ENCODE measurements around the gene CEBPA. TPM values are rescaled to one million over a fixed set of nuclear protein-coding genes. Genes with fewer than 3 reads are reported as not detected.

The CEBPA gene
- total RNA-seq, 4 donors from 2014 or later, result 27.1 to 33.5 (median 31.5) TPM

DNA sequence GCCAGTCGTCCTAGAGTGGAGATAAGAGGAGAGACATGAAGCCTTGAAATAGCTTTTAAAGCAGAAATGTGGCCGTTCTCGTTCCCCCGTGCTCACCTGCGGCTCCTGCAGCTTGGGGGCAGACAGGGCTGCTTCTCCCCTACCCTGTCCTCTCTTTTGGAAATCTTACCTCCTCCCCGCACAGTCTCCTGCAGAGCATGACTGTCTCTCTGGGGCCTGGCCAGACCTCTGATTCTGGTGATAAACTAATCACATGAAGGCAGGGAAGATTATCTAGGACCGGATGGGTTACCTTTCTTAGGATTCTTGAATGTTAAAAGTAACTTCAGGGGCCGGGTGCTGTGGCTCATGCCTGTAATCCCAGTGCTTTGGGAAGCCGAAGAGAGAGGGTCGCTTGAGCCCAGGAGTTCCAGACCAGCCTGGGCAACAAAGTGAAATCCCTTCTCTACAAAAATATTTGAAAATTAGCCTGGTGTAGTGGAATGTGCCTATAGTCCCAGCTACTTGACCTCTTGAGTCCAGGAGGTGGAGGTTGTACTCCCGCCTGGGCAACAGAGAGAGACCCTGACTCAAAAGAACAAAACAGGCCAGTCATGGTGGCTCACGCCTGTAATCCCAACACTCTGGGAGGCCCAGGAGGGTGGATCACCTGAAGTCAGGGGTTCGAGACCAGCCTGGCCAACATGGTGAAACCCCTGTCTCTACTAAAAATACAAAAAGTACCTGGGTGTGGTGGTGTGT, 8.1 kb downstream of the CEBPA start:
- TF ChIP-seq, protein P1, sequence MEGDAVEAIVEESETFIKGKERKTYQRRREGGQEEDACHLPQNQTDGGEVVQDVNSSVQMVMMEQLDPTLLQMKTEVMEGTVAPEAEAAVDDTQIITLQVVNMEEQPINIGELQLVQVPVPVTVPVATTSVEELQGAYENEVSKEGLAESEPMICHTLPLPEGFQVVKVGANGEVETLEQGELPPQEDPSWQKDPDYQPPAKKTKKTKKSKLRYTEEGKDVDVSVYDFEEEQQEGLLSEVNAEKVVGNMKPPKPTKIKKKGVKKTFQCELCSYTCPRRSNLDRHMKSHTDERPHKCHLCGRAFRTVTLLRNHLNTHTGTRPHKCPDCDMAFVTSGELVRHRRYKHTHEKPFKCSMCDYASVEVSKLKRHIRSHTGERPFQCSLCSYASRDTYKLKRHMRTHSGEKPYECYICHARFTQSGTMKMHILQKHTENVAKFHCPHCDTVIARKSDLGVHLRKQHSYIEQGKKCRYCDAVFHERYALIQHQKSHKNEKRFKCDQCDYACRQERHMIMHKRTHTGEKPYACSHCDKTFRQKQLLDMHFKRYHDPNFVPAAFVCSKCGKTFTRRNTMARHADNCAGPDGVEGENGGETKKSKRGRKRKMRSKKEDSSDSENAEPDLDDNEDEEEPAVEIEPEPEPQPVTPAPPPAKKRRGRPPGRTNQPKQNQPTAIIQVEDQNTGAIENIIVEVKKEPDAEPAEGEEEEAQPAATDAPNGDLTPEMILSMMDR (IDR thresholded peaks at IDR 0.05), result no peak
- no peak for TF ChIP-seq POLR2A (IDR thresholded peaks at IDR 0.05)
- H3K27me3 ChIP-seq, result peaks cover 0 to 8% (median 0%) of the 10 kb centered on the region in 4 donors
- peaks cover 61 to 98% (median 73%) of the 10 kb centered on the region in 3 donors for H3K4me1 ChIP-seq
- H3K36me3 ChIP-seq, result no peaks in the 10 kb centered on the region
- no peaks in the 10 kb centered on the region for H3K9me3 ChIP-seq
- WGBS, 2 donors, result 59 to 60% methylated on average over 10 to 12 of the region's 13 CpGs
- DNase-seq, result no peak
- peak overlapping the region; percentile 83 to 92 (median 88) for H3K27ac ChIP-seq
- intact Hi-C loops (cut with DNase I), result no loop called here
- H3K4me3 ChIP-seq, result no peak overlapping the region

DNA sequence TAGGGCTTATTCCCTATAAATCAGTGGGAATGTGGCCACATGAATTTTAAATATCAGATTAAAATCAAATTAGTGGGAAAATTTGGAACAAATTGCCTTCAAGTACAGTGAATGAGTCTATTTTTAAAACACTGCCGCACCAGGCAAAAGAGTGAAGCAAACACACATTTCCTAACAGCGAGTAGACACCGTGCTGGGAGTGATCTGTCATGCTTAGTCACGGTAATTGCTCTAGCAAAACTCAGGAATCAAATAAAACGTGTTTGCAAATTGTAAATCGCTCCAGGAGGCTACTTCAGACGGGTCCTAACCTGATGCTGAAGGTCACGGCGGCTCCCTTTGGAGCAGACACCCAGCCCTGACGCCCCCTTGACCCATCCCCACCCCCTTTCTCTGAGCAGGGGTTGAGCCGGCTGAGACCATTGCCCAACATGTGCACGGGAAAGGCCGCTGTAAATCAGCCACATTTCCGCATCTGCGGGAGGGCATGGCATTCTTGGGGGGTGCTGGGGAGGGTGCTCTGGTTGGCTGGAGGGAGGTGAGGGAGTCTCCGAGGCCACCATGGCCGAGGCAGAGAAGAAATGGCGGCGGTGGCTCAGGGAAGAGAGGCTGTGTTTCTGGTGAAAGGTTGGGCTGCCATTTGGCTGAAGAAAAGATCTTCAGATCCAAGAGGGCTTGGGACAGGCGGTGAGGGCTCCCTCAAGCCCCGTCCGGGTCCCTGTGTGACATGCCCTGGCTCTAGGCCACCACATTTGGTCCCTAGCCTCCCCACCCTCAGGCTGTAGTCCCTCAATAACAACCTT, 8.9 kb downstream of the CEBPA start:
- Histone ChIP-seq H3K36me3 (no peaks in the 10 kb centered on the region), H3K9me3 (peaks cover 0 to 4% (median 0%) of the 10 kb centered on the region in 3 donors), H3K4me1 (peaks cover 54 to 90% (median 66%) of the 10 kb centered on the region in 3 donors), H3K27ac (peak overlapping the region; percentile 83 to 92 (median 88)), H3K4me3 (no peak overlapping the region), H3K27me3 (peaks cover 0 to under 1% (median 0%) of the 10 kb centered on the region in 4 donors)
- 20 to 36% methylated on average over 14 to 16 of the region's 22 CpGs for WGBS, 2 donors
- TF ChIP-seq POLR2A (IDR thresholded peaks at IDR 0.05), result no peak
- TF ChIP-seq, protein P1 (IDR thresholded peaks at IDR 0.05), result no peak
- no peak for DNase-seq
- intact Hi-C loops (cut with DNase I), result no loop called here

GRCh38 chr19:33292595-33293254, 9.6 kb downstream of the CEBPA start:
- 6 to 26% methylated on average over 6 to 9 of the region's 16 CpGs for WGBS, 2 donors
- peaks cover 47 to 82% (median 59%) of the 10 kb centered on the region in 3 donors for H3K4me1 ChIP-seq

GRCh38 chr19:33291623-33292534, 10.5 kb downstream of the CEBPA start:
- intact Hi-C loops (cut with DNase I), result no loop called here
- Histone ChIP-seq H3K27ac (peak overlapping the region; percentile 83 to 92 (median 88)), H3K36me3 (no peaks in the 10 kb centered on the region), H3K9me3 (peaks cover 0 to 10% (median 0%) of the 10 kb centered on the region in 3 donors), H3K27me3 (no peaks in the 10 kb centered on the region), H3K4me1 (peaks cover 41 to 74% (median 53%) of the 10 kb centered on the region in 3 donors), H3K4me3 (no peak overlapping the region)
- 77 to 78% methylated on average over 4 to 14 of the region's 15 CpGs for WGBS, 2 donors
- no peak for TF ChIP-seq POLR2A (IDR thresholded peaks at IDR 0.05)
- TF ChIP-seq, protein P1 (IDR thresholded peaks at IDR 0.05), result no peak
- no peak for DNase-seq

More at GRCh38 chr19:33292595-33293254, 9.6 kb downstream of the CEBPA start:
- H3K9me3 ChIP-seq, result peaks cover 0 to 10% (median 0%) of the 10 kb centered on the region in 3 donors
- TF ChIP-seq, protein P1 (IDR thresholded peaks at IDR 0.05), result no peak
- TF ChIP-seq POLR2A (IDR thresholded peaks at IDR 0.05), result peak in 1 of 4 donors; percentile 21
- H3K36me3 ChIP-seq, result no peaks in the 10 kb centered on the region
- DNase-seq, result no peak
- no peaks in the 10 kb centered on the region for H3K27me3 ChIP-seq
- H3K27ac ChIP-seq, result peak overlapping the region; percentile 83 to 92 (median 88)
- intact Hi-C loops (cut with DNase I), result no loop called here
- H3K4me3 ChIP-seq, result no peak overlapping the region

All from esophagus squamous epithelium (tissue), 5 donors.